Activated CD4-positive, alpha-beta T cell treated with anti-CD3 and anti-CD28 coated beads, Interleukin-2, amount 50 U/mL, for 24 hours (primary cell): ENCODE results near the gene ITIH3.

ENCODE experiments used
- DNase-seq, 2 donors: peaks; one replicate each; pipeline ENCODE4 v3.0.0-alpha.2; 2020; ENCODE audit warnings: low read depth in 1 of 2, low spot score in 1 of 2

The ITIH3 gene

DNA sequence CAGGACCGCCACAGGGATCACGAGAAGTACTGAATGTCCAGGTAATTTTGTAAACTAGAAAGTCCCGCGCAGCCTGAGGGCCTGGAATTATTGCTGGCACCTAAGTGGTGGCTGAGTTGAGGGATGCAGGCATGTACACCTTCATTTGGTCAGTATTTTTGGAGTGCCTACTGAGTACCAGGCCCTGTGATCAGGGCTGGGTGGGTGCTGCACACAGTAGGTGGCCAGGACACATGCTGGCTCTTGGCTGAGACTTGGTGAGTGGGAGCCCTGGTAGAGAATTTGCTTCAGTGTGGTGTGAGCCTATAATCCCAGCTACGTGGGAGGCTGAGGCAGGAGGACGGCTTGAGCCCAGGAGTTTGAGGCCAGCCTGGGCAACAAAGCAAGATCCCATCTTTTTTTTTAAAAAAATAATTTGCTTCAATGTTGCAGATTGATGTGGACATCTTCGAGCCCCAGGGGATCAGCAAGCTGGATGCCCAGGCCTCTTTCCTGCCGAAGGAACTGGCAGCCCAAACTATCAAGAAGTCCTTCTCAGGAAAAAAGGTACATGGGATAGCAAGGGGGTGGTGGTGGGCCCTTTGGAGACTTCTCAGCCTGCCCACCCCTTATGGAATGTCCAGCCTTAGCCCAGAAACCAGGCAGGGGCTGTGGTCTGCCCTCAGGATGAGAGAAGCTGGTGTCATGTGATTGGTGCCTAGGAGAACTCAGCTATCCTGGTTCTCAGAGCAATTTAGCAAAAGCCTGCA lies 14.6 kb upstream of the ITIH3 start:
- no peak for DNase-seq

DNA sequence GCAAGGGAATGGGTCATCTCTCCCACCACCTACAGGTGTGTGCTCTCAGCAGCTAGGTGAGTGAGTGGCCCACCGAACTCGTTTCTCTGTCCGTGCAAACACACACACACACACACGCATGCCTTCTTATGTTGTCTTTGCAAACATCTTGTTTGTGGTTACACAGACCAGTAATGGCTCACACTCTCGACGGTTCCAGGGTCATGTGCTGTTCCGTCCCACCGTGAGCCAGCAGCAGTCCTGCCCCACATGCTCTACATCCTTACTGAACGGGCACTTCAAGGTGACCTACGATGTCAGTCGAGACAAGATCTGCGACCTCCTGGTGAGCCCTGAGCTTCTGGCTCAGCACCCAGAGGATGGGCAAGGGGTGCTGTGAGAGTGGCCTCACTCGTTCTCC lies 12.9 kb upstream of the ITIH3 start:
- no peak for DNase-seq

GRCh38 chr3:52782412-52783210 lies 12.0 kb upstream of the ITIH3 start:
- DNase-seq: no peak

DNA sequence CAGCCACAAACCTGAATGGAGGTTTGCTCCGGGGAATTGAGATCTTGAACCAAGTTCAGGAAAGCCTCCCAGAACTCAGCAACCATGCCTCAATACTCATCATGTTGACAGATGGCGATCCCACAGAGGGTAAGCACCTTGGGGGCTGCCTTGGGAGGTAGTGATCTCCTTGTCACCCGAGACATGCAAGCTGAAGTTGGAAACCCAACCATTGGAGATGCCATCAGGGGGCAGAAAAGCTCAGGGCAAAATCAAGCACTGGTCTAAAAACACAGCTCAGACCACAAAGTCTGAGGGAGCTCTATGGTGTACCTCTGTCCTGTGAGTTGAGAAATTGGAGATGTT lies 11.4 kb upstream of the ITIH3 start:
- no peak for DNase-seq

DNA sequence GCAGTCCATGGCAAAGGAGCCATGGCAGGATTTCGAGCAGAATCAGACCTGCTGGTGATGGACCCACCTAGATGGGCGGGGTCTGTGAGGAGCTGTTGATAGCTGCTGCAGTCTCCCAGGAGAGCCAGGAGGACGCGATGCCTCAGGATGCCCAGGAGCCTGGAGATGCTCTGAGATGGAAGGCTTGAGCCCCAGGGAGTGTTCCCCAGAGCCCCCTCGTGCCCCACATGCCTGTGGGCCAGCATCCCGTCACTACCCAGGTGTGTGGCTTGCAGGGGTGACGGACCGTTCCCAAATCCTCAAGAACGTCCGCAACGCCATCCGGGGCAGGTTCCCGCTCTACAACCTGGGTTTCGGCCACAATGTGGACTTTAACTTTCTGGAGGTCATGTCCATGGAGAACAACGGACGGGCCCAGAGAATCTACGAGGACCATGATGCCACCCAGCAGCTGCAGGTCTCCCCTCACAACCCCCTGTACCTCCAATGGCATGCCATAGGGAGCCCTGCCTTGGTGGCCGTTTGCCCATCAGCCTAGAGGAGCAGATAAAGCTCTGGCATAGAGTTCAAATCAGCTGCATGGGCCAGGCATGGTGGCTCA lies 10.5 kb upstream of the ITIH3 start:
- no peak for DNase-seq

- no peak for DNase-seq
Observed at GRCh38 chr3:52784931-52785590, 9.5 kb upstream of the ITIH3 start.

- DNase-seq: no peak
Observed at GRCh38 chr3:52786330-52787215, 8.0 kb upstream of the ITIH3 start.

GRCh38 chr3:52787246-52787645 lies 7.3 kb upstream of the ITIH3 start:
- DNase-seq: no peak

DNA sequence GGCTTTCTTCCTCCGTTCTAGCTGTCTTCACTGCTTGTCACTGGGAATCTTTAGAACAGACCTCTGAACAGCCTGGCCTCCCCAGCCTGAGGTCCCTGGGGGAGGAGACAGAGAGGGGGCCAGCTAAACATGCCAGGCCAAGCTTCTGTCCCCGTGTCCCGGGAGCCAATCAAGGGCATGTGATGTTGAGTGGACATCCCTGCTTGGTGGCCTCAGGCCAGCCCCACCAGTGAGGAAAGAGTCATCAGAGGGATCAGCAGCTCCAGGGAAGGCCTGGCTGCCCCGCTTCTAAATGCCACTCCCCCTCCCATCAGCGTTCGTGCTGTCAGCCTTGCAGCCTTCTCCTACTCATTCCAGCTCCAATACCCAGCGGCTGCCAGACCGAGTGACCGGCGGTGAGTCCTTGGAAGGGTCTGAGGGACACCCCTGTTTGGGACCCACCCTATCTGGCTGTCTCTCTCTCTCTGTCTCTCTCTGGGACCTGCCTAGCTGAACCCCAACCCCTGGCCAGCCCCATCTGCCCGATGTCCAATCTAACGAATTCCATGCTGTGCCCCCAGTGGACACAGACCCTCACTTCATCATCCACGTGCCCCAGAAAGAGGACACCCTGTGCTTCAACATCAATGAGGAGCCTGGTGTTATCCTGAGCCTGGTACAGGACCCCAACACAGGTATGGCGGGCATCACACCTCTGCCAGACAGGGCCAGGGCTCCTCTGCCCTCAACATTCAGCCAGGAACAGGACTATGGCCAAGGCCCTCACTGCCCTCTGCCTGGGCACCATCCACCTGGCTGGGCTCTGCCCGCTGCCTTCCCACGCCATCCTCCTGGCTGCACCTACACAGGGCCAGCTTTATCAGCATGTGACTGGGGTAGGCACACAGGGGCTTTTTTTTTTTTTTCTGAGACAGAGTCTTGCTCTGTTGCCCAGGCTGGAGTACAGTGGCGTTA lies 6.6 kb upstream of the ITIH3 start:
- no peak for DNase-seq

GRCh38 chr3:52788890-52789745 lies 5.5 kb upstream of the ITIH3 start:
- DNase-seq: no peak

DNA sequence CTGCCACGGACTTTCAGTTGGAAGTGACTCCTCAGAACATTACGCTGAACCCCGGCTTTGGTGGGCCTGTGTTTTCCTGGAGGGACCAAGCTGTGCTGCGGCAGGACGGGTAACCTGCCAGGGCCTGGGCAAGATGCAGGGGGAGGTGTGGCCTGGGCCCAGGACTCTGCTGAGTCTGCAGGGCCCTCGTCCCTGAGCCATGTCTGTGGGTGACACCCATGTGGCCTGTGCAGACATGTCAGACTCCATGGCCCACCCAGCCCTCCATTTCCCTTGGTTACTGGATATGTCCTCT lies 4.9 kb upstream of the ITIH3 start:
- DNase-seq: no peak

- DNase-seq: no peak
Observed at GRCh38 chr3:52790337-52790736, 4.3 kb upstream of the ITIH3 start.

- DNase-seq: no peak
Observed at GRCh38 chr3:52790741-52791140, 3.9 kb upstream of the ITIH3 start.

GRCh38 chr3:52791366-52791765 lies 3.2 kb upstream of the ITIH3 start:
- DNase-seq: no peak

DNA sequence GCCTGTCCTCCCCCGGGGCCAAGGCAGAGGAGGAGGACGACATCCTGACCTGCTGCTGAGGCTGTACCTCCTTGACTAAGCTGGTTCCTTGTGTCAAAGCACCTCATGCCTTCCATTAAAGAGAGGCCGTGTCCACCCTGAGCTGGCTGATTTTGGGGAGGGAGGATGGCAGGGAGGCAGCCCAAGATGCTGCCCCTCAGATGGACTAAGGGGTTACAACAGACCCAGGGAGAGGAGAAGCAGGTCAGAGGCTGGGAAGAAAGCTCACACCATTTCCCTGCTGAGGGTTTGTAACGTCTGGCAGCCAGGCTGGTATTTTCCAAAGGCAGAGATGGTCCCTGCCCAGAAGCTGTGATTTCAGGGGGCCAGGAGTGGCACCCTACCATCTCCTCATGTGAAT lies 2.7 kb upstream of the ITIH3 start:
- DNase-seq: no peak

DNA sequence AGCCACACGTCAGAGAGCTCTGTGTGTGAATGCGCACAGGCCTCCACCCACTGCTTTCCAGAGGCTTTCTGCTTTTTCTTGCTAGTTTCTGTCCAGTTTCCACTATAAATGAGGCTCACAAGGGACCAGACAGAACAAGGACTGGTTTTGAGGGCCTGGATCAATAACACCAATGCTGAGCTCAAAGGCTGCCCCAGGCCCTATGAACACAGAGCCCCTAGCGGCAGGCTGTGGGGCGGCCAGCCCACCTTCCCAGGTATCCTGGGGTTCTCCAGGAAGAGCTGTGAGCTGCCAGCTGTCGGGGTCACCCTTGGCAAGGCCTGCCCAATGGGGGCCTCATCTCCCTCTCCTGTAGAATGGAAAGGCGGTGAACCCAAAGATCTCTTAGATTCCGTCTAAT lies 2.2 kb upstream of the ITIH3 start:
- no peak for DNase-seq

- DNase-seq: no peak
Observed at GRCh38 chr3:52792961-52793695, 1.5 kb upstream of the ITIH3 start.
